HepG2 (cell line): ENCODE data around the gene CBX2. TPM values are rescaled to one million over a fixed set of nuclear protein-coding genes. Genes with fewer than 3 reads are reported as not detected.

Experiments used
- AHR ChIP-seq: IDR thresholded peaks from 2 replicates; pipeline ENCODE4 v1.6.1; 2018; ENCODE audit warnings: missing genetic modification reagents, missing compliant biosample characterization
- ARID4A ChIP-seq: sonication (generic); formaldehyde crosslinking; IDR thresholded peaks from 2 replicates; pipeline ENCODE4 v1.5.0; 2020; ENCODE audit warnings: mild to moderate bottlenecking, missing genetic modification reagents, borderline replicate concordance
- BRCA1 ChIP-seq: sonication (generic); formaldehyde crosslinking; IDR thresholded peaks from 2 replicates; pipeline ENCODE4 v1.4.0; 2020; ENCODE audit warnings: missing genetic modification reagents
- EED ChIP-seq: sonication (generic); formaldehyde crosslinking; IDR thresholded peaks from 2 replicates; pipeline ENCODE4 v1.5.0; 2020; ENCODE audit warnings: mild to moderate bottlenecking, missing genetic modification reagents
- HNRNPH1 ChIP-seq: fragments of 200-400 bp; formaldehyde crosslinking; optimal IDR thresholded peaks from 2 replicates; pipeline ENCODE3; 2017; ENCODE audit warnings: mild to moderate bottlenecking, low read depth, low read length
- MAFF ChIP-seq: IDR thresholded peaks from 2 replicates; pipeline ENCODE4 v1.6.1; 2011; ENCODE audit warnings: low read depth, low read length, improper control_type of control experiment
- MYC ChIP-seq: sonication (generic); formaldehyde crosslinking; IDR thresholded peaks from 2 replicates; pipeline ENCODE4 v1.9.0; 2021; ENCODE audit warnings: missing genetic modification reagents, borderline replicate concordance
- NPAS2 ChIP-seq: sonication (generic); formaldehyde crosslinking; IDR thresholded peaks from 2 replicates; pipeline ENCODE4 v1.8.0; 2022; ENCODE audit warnings: mild to moderate bottlenecking, missing genetic modification reagents, borderline replicate concordance
- PHF8 ChIP-seq: sonication (generic); formaldehyde crosslinking; IDR thresholded peaks from 2 replicates; pipeline ENCODE4 v1.5.0; 2020; ENCODE audit warnings: missing genetic modification reagents
- REL ChIP-seq: sonication (generic); formaldehyde crosslinking; conservative IDR thresholded peaks from 2 replicates; pipeline ENCODE4 v1.8.0; 2022; ENCODE audit warnings: mild to moderate bottlenecking, missing genetic modification reagents, moderate library complexity
- TBX2 ChIP-seq: sonication (generic); formaldehyde crosslinking; IDR thresholded peaks from 2 replicates; pipeline ENCODE4 v1.5.0; 2020; ENCODE audit warnings: missing genetic modification reagents, mild to moderate bottlenecking, borderline replicate concordance
- TBX3 ChIP-seq: fragments of 450-650 bp; IDR thresholded peaks from 2 replicates; pipeline ENCODE4 v1.6.1; 2017; ENCODE audit warnings: antibody characterized with exemption, mild to moderate bottlenecking, inconsistent platforms, borderline replicate concordance
- THAP11 ChIP-seq: IDR thresholded peaks from 2 replicates; pipeline ENCODE4 v1.6.1; 2016; ENCODE audit warnings: missing biosample characterization, missing genetic modification reagents
- ZNF333 ChIP-seq: sonication (generic); formaldehyde crosslinking; IDR thresholded peaks from 2 replicates; pipeline ENCODE4 v1.4.0; 2020; ENCODE audit warnings: mild to moderate bottlenecking, missing genetic modification reagents, borderline replicate concordance
- ZNF335 ChIP-seq: sonication (generic); formaldehyde crosslinking; IDR thresholded peaks from 2 replicates; pipeline ENCODE4 v1.4.0; 2020; ENCODE audit warnings: missing genetic modification reagents
- ZNF567 ChIP-seq: sonication (generic); formaldehyde crosslinking; IDR thresholded peaks from 2 replicates; pipeline ENCODE4 v1.8.1; 2023; ENCODE audit warnings: mild to moderate bottlenecking, missing genetic modification reagents, borderline replicate concordance
- ZSCAN5A ChIP-seq: sonication (generic); formaldehyde crosslinking; IDR thresholded peaks from 2 replicates; pipeline ENCODE4 v1.8.0; 2022; ENCODE audit warnings: mild to moderate bottlenecking, missing genetic modification reagents, borderline replicate concordance
- polyA plus RNA-seq, 8 experiments: library from polyadenylated mRNA; depleted of rRNA in 3 of 8; stranded (reverse) in 7 of 8; unstranded in 1 of 8; fragments of >200 nt; fragmentation: Illumina TruSeq in 4 of 8; extraction: Trizol in 4 of 8; gene quantifications; 2 replicates each; pipeline versions ENCODE4 v1.2.1 to v1.2.3, GENCODE V29; 2011 to 2016; ENCODE audit warnings: low read depth in 4 of 8, missing spikeins in 1 of 8, mixed read lengths in 1 of 8; ENCODE audit not compliant: insufficient read depth in 1 of 8
- total RNA-seq, 5 experiments: library from RNA; depleted of rRNA; stranded (reverse); fragments of >200 nt; fragmentation: Illumina TruSeq; extraction: Trizol; gene quantifications; 2 replicates each; pipeline ENCODE4 v1.2.3, GENCODE V29; 2016; ENCODE audit warnings: low read depth in 1 of 5
- TF ChIP-seq, protein P1 (sequence below), 2 experiments: sonication (generic) in 1 of 2; formaldehyde crosslinking in 1 of 2; IDR thresholded peaks; 2 replicates each; pipeline versions ENCODE4 v1.6.1 to v1.9.0; 2014 to 2022; ENCODE audit warnings: antibody characterized with exemption in 1 of 2, borderline replicate concordance in 1 of 2, inconsistent platforms in 1 of 2, low read depth in 1 of 2, missing genetic modification reagents in 1 of 2

Gene CBX2
- total and polyA plus RNA-seq, 2 of the 13 experiments (the other 11 are each of a cell fraction or from before 2014, with no cell fraction given) = 14.5 to 31.1 TPM

DNA sequence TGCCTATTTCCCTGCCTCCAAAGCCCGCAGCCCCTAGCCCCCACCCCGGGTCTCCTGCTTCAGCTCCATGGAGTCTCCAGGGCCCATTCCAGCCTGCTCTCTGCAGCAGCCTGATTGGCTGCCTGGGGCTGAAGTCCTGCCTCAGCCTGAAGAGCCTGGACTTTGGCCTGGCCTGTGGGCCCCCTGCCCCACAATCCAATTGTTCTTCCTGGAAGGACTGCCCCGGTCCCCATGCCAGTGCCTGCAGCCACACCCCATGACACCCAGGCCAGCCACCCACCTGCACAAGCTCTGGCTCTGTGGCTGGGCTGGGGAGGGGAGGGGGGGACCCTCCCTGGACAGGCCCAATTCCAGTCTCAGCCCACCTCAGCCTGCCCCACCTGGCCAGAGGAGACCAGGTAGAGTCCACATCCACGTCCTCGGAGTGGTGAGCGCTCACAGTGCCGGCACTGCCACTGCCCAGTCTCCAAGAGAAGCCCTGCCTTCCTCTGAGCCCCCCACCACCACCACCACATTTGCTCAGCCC, 34.9 kb upstream of the CBX2 start (continued):
- TF ChIP-seq PHF8 (CRISPR knock-in tag) (peak; percentile 65; the same call in 1 of the 2 replicates), REL (CRISPR knock-in tag) (no peak; the same call in 1 of the 2 replicates), NPAS2 (no peak), EED (CRISPR knock-in tag) (peak; percentile 85), BRCA1 (no peak), ZNF567 (no peak), HNRNPH1 (no peak), ZNF335 (CRISPR knock-in tag) (peak; percentile 57; the same call in 1 of the 2 replicates), ZSCAN5A (CRISPR knock-in tag) (no peak), MYC (CRISPR knock-in tag) (peak; percentile 77; the same call in 1 of the 2 replicates), ZNF333 (CRISPR knock-in tag) (peak; percentile 56; the same call in 1 of the 2 replicates), TBX2 (CRISPR knock-in tag) (peak; percentile 91), AHR (CRISPR knock-in tag) (no peak; the same call in 1 of the 2 replicates), MAFF (no peak), TBX3 (no peak), ARID4A (peak; percentile 75; the same call in 1 of the 2 replicates), THAP11 (CRISPR knock-in tag) (peak; percentile 86)
- TF ChIP-seq, protein P1, sequence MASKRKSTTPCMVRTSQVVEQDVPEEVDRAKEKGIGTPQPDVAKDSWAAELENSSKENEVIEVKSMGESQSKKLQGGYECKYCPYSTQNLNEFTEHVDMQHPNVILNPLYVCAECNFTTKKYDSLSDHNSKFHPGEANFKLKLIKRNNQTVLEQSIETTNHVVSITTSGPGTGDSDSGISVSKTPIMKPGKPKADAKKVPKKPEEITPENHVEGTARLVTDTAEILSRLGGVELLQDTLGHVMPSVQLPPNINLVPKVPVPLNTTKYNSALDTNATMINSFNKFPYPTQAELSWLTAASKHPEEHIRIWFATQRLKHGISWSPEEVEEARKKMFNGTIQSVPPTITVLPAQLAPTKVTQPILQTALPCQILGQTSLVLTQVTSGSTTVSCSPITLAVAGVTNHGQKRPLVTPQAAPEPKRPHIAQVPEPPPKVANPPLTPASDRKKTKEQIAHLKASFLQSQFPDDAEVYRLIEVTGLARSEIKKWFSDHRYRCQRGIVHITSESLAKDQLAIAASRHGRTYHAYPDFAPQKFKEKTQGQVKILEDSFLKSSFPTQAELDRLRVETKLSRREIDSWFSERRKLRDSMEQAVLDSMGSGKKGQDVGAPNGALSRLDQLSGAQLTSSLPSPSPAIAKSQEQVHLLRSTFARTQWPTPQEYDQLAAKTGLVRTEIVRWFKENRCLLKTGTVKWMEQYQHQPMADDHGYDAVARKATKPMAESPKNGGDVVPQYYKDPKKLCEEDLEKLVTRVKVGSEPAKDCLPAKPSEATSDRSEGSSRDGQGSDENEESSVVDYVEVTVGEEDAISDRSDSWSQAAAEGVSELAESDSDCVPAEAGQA (IDR thresholded peaks at IDR 0.05; ENCODE audit: low read depth) = 0 out of 2 replicates have a peak, but pooled peaks have one; percentile 16
- TF ChIP-seq, protein P1 (CRISPR knock-in tag; IDR thresholded peaks at IDR 0.05; ENCODE audit: borderline replicate concordance) = no peak
